Activated gamma-delta T cell treated with anti-CD3 and anti-CD28 coated beads, Interleukin-2, amount 50 U/mL, for 16 hours (primary cell): ENCODE results near the gene CXCL1.
"Not testable (repeated sequence)": the region's sequence is repeated elsewhere in the genome, so short reads cannot be mapped to it uniquely, and the experiment has no call there.

ENCODE experiments used
- DNase-seq: peaks from one replicate; pipeline ENCODE4 v3.0.0-alpha.2; 2020; ENCODE audit warnings: low read depth

Gene CXCL1

DNA sequence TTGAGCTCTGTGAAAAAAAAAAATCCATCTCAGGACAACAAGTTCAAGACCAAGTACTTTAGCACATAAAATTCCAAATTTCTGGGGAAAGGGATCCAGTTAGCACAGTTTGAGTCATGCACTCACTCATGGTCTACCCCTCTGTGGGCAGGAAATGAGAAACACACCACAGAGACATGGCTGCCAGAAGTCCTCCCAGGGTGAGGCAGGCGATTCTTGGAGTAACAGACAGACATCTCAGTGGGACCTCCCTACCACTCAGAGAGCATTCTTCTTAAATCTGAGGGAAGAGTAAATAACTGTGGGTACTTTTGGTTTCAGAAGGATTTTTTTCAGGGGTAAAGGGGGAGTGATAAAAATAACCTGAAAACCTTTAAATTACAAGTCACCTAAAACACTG is 14.1 kb downstream of the CXCL1 start:
- no peak for DNase-seq

DNA sequence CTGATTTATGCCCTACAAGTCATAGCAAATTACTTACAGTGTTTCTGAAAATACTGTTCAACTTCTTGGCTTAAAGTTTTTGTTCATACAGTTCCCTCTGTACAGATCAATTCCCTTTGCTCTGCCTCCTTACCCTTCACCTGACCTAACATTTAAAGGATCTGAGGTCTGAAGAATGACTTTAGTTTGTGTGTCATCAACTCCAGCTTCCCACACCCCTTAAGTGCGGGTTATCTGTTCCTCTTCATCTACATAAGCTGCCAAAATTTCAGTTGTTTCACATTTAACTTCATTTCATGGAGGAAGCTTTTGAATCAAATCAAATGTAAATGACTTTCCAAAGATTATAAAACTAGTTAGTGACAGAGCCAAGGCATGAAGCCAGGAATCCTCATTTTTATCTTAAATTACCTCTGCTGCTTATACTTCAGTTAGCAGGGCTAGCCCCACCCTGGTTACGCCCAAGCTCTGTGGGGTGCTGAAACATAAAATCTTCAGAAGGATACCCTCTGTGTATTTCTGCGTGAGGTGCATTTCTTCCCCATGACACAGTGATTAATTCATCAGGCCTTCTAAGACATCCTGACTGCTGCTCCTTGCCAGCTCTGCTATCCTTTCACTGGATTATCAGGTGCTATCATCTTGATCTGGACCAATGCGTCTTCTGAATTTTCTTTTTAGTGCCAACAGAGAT is 16.5 kb downstream of the CXCL1 start:
- no peak for DNase-seq

DNA sequence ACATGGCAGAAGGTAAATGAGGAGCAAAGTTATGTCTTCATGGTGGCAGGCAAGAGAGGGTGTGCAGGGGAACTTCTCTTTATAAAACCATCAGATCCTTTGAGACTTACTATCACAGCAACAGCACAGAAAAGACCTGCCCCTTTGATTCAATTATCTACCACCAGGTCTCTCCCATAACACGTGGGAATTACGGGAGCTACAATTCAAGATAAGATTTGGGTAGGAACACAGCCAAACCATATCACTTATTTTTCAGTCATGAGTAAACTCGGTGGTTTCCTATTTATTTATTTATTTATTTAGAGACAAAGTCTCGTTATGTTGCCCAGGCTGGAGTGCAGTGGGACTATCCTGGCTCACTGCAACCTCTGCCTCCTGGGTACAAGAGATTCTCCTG is 22.1 kb downstream of the CXCL1 start:
- no peak for DNase-seq

DNA sequence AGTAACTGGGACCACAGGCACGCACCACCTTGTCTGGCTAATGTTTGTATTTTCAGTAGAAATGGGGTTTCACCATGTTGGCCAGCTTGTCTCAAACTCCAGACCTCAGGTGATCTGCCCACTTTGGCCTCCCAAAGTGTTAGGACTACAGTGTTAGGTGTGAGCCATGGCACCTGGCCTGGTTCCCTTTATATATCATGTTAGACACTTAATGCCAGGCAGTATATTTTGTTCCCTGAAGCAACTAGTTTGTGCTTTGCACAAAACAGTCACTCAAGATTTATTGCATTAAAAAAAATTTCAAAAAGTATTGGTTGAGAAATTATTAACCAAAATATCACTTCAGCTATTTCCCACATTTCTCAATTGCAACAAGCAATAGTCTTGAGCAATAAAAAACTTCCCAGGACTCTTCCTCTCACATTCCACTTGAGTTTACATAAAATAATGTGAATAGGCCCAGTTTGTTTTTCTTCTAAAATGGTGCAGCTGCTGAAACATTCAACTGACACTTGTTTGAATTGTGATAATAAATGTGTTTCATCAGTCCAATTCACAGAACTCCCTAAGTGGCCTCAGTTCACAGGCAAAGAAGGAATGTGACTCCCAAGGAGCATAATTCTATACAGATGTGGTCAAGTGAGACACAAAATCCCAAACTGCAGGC is 22.7 kb downstream of the CXCL1 start:
- no peak for DNase-seq

DNA sequence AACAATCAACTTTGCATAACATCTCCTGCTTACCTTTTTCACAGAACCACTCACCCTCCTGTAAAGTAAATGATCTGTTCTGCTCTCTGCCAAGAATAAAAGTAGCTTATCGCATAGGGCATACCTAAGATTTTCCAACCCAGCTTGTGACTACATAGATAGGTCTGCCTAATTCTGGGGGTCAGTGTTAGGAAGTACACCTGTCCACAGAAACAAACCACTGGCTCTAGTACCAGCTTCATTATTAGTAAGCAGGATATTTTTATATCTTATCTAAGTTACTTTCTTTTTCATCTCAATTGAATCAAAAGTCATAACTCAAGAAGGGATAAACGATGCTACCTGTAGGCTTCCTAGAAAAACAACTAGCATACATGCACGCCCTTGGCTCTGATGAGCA is 23.8 kb downstream of the CXCL1 start:
- DNase-seq = no peak

DNA sequence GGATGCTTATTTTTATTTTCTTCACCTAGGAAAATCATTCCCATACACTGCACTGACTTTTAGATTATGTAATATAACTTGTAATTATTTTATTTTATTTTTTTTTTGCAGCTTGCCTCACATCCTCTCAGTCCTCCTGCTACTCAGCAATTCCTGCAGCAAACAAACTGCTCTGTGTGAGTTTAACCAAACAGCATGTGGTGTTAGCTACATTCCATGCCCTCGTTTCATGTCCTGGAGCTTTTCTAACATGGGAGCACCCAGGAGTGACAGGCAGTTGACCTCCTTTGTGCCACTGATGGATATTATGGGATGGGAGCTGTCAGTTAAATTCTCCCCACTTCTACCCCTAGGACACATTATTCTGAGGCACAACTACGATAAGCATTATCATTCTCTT is 24.8 kb downstream of the CXCL1 start:
- DNase-seq = no peak

DNA sequence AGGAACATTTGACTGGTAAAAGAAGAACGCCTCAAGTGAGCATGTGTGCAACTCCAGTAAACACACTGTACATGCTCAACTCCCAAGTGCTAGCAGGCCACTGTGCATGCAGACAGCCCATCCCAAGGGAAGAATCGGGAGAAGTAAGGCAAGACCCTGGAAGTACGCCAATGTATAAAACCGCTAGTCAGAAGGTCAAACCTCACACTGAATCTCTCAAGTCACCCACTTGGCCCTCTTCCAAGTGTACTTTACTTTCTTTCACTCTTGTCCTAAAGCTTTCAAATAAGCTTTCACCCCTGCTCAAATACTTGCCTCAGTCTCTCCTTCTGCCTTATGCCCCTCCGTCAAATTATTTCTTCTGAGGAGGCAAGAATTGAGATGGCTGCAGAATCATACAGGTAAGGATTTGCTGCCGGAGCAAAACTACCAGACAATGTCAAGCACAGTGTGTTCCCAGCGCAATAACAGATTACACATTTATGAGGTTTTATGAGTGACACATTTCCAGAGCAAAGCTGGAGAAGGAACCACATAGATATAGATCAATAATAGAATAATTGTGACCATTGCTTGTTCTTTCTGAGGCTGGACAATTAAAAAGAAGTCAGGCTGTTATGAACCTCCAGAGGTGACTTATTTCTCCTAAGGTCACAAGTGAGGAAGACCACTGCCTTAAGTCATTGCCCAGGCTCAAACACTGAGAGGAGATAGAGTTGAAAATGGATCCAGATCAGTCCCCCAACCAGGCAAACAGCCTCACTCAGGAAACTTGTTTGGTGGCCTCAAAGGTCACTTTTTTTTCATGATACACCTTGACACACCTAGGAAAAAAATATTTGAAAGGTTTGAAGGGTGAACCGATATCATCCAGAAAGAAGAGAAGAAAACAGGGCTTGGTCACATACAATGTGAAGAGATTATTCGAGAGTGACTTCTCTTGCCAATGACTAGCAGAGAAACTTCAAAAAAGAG is 26.3 kb downstream of the CXCL1 start:
- no peak for DNase-seq

DNA sequence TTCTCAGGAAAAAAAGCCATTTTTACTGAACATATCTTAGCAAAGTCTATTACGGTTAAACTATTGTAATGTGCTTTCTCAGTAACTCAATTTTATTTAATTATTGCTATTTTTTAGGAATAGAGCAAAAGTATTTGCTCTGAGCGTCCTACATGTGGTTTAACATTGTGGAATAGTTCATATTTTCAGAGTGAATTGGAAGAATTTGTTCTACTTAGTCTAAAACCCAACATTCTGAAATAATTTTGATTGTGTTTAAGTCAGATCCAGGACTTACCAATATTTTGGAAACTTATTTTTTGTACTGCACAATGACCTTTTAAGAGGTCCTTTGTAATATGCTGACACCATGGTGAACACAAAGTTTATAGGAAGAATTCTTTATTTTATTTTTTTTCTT is 27.2 kb downstream of the CXCL1 start:
- no peak for DNase-seq

DNA sequence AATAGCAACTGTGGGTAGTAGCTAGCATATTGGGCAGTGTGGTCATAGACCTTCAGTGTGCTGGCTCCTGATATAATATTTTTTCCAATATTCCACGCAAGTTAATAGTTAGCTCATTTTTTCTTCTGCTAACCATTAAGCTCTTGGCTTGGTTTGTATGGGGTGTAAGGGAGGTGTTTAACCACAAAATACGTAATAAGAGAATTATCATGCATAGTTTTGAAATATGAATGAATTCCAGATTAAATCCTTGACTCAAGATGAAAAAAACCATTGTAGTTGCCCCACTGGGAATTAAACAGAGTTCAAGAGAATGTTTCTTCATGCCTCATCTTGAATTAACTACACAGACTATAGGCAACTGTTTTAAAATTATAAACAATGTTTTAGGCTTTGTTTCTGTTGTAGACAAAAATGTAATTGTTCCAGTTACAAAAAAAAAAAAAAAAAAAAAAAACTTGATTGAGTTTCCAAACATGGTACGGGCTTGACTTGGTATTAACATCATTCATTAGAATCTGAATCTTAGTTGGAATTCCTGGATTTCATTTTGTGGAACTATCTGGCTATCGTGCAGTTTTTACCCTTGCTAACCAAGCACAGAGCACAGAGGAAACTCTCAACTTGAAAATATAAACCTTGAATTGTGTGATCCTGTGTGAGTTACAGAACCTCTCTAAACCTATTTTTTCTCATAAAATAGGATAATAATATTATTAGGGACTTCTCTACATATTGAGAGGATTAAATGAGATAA is 28.4 kb downstream of the CXCL1 start:
- DNase-seq = no peak

DNA sequence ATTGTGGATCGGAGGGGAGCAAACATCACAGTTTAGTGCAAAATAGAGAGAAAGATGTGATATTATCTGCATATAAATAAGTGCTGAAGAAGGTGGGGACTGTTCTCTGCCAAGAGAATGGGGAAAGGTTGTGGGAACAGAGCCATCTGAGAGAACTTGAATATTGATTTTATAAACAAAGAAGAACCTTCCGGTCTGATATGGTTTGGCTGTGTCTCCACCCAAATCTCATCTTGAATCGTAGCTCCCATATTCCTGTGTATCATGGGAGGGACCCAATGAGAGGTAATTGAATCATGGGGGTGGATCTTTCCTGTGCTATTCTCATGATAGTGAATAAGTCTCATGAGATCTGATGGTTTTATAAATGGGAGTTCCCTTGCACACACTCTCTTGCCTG is 30.1 kb downstream of the CXCL1 start:
- DNase-seq = not testable (repeated sequence)

DNA sequence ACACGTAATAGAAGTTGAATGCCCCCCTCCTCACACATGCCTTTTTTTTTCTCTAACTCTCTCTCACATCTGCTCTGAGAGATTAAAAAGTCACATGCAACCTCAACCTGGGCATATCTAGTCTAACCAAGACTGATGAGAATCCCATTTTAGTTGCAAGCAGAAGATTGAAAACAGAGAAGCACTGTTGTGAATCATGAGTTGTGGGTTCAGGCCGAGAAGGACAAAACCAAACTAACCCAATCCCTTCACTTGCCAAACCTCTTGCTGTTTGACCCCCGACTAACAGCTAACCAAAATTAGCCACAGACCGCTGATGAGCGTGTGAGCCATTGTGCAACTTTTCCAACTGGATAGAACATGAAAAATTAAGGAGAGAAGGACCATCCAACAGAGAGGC is 31.8 kb downstream of the CXCL1 start:
- no peak for DNase-seq

DNA sequence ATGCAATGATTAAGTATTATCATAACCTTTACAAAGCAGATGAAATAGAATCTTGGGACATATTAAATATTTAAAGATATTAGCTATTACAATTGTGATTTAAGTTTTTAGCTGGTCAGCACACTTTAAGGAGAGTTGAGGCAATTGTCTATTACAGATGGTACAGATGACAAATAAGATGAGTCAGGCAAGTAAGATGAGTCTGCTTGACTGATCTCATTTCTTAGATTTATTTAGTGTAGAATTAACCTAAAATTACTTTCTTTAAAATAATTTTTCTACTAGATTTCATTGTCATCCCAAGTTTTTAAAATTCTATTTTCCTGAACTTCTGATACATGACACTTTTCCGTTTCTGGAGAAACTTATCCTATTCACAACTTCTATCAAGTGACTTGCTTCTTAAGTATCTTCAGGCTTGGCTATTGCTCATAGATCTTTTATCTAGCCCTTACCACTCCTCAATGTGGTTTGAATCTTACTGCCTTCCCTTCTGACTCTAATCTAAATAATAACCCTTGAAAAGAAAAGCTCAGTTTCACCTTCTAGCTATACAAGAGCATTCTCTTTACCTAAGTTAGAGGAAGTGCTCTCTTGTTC is 32.9 kb downstream of the CXCL1 start:
- no peak for DNase-seq

DNA sequence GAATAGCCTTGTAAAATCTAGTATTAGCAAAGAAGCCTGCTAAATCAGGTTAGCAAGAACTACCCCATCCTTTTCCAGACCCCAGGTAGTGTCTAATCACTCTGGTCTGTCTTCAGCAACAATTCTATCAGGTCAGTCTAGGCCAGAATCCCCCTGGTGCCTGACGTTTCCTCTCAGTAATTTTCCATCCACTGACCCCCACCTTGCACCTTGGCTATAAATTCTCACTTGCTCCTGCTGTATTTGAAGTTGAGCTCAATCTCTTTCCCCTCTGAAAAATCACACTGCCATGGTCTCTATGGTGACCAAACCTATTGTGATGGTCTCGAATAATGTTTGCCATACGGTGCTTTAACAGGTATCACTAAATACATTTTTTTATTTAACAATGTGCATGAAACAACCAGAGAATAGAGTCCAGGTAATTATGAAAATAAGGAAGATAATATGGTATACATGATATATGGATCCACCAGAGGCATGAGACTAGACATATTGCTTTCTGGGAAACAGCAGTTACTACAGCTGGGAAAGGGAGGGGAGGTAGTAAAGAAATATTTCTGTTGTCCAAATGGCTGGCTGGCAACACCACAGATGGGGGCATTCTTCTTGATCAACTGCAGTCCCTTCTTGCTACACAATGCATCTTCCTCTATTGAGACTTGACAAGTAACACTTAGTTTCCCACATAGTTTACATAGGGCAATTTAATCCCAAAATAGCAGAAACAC is 33.8 kb downstream of the CXCL1 start:
- no peak for DNase-seq

DNA sequence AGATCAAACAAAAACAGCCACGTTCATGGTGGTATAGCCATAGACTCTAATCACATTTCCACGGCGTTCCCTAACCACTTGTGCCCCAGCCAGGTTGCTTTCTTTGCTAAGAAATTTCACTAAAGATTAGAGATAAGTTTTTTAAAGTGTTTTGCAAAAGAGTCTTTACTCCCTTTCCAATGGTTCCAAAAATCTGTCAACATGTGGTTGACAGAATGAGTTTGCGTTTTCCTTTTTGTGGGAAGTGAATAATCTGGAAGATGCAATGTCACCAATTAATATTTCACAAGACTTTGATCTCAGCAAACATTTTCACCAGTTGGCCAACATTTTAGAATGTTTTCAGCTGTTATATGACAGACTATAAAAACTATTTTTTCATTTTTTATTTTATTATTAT is 35.3 kb downstream of the CXCL1 start:
- no peak for DNase-seq

DNA sequence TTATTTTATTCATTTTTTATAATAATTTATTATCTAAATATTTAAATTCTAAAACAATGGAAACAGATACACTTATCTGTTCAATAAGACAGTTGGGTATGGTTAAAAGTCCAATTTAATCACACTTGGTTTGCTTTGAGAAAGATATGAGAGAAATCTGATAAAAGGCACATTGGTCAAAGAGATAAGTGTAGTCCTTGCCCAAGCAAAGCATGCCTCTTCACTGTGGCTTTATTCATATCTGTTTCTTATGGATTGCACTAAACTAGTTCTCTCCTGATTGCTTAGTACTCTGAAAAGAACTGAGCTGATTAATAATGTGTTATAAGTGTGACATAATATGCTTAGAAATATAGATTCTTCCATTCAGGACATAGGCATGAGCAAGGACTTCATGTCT is 39.8 kb downstream of the CXCL1 start:
- no peak for DNase-seq

DNA sequence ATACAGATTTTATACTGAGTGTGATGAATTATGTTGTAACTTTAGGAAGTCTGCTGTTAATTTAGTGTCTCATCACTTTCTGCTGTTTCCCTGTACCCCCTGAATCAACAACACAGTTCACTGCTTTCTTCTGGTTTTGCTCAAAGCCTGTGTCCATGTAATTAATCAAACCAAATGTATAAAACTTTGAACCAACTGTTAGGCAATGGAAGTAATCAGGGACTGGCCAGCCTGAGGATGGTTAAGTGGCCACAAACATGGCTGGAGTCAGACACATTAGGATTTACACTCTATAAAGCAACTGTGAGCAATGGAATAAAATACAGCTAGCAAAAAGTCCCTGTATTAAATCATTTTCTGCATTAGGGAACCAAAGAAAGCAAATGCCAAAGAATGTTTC is 42.6 kb downstream of the CXCL1 start:
- no peak for DNase-seq

DNA sequence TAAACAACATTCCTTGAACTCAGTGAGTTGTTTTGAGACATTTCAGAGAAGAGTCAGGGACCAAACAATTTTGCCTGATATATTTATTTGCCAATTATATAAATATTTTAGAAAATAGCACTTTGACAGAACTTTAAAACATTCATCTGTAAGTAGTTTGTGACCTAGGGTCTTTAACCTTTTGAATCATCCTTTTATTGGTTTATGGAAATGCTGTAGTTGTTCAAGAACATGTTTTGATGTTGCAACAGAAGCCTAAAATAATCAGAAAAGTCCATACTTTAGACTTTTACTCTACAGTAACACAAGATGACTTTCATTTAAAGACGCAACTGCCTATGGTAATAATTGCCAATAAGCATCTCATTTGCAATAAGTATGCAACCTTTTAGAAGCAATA is 43.0 kb downstream of the CXCL1 start:
- no peak for DNase-seq

DNA sequence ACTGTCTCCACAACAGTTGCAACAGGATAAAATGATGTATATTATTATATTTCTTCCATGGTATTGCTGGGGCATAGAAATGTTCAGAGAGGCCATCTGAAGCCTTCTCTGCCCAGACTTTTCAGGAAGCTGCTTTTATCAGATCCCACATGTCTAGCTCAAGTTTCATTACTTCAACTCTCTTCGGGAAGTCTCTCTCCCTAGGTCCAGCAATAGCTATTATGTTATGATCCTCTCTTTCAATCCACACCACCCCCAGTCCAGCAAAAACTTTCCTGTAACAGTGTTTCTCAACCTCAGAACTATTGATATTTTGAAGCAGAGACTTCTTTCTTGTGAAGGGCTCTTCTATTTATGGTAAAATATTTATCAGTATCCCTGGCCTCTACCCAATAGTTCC is 44.9 kb downstream of the CXCL1 start:
- no peak for DNase-seq

DNA sequence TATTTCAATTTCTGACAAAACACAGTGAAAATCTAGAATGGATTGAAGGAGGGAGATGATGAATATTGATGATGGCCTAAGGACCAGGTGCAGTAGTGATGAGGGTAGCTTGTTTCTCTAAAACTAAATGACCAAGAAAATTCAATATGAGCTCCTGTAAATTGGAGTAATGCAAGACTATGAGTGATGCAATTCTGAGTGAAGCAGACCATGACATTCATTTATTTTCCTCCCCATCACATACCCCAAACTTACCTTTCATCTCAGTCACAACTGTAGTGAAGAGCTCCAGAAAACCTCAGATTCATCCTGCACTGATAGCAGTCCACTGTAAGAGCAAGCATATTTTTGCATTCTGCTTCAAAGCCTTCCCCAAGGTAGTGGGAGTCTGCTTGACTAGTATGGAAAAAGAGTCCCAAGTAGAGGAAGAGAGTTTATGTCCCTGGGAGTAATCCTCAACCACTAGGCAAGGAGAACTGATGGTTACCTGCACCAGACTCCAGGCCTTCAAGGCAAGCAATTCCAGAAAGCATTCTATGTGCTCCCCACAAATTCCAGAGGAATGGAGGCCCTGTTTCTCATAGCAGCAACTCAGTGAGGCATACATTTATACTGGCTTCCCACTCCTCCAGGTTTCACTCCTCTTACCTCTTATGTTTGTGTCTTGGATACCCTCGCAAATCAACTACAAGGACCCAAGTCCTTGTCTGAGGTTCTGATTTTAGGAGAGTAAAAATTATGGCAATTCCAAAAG is 47.2 kb downstream of the CXCL1 start:
- no peak for DNase-seq

DNA sequence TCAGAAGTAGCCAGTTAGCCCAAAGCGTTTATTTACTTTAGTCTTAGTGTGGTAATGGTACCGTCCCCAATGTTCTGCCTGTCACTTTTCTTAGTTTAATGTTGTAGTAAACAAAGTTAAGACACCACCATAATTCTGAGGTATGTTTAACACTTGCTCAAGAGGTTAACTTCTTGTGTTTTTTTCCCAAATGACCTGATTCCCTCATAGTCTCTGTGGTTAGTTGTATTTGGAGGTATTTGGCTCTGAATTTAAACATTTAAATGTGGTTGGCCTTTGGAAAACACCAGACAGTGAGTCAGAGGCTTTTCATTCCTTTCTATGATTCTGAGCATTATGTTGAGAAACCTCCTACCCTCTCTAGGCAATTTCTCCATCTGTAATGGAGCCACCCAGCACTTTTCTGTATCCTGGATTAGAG is 47.9 kb downstream of the CXCL1 start:
- DNase-seq = no peak
